ENCODE measurements around the gene SETD2.

DNA sequence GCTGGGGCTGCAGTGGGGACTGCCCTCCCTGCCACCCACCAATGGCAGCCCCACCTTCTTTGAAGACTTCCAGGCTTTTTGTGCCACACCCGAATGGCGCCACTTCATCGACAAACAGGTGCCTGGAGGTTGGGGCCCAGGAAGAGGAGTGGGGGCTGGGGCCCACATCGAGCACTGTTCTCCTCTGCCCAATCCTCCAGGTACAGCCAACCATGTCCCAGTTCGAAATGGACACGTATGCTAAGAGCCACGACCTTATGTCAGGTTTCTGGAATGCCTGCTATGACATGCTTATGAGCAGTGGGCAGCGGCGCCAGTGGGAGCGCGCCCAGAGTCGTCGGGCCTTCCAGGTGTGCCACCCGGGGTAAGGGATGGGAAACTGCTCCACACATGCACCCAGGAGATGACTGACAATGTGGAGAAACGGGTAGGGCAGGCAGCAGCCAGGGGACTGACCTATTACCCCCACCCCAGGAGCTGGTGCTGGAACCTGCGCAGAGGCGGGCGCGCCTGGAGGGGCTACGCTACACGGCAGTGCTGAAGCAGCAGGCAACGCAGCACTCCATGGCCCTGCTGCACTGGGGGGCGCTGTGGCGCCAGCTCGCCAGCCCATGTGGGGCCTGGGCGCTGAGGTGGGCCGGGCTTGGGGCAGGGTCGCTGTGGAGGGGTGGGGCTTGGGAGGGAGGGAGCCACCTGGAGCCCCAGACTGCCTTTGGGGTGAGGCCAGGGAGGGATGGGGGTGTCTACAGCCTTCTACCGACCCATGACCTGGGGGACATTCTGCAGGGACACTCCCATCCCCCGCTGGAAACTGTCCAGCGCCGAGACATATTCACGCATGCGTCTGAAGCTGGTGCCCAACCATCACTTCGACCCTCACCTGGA is 161.5 kb downstream of the SETD2 start:
- TF ChIP-seq, protein P1, sequence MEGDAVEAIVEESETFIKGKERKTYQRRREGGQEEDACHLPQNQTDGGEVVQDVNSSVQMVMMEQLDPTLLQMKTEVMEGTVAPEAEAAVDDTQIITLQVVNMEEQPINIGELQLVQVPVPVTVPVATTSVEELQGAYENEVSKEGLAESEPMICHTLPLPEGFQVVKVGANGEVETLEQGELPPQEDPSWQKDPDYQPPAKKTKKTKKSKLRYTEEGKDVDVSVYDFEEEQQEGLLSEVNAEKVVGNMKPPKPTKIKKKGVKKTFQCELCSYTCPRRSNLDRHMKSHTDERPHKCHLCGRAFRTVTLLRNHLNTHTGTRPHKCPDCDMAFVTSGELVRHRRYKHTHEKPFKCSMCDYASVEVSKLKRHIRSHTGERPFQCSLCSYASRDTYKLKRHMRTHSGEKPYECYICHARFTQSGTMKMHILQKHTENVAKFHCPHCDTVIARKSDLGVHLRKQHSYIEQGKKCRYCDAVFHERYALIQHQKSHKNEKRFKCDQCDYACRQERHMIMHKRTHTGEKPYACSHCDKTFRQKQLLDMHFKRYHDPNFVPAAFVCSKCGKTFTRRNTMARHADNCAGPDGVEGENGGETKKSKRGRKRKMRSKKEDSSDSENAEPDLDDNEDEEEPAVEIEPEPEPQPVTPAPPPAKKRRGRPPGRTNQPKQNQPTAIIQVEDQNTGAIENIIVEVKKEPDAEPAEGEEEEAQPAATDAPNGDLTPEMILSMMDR (IDR thresholded peaks at IDR 0.05; ENCODE audit: poor library complexity), result no peak
- no peak for TF ChIP-seq EZH2 (IDR thresholded peaks at IDR 0.05; ENCODE audit: borderline replicate concordance)
